HL-60/S4 treated with phorbol 12-myristate 13-acetate at 8.2 ng/mL for 4 days and 3 days (cell line): ENCODE results near the gene CFAP58.

ENCODE experiments used
- in situ Hi-C: fragments of 300-500 bp; cut with MboI; formaldehyde crosslinking; loops from 2 replicates; pipeline ENCODE4 v1.15.0; 2022; ENCODE audit warnings: low sequenced_read_pairs

Gene CFAP58

DNA sequence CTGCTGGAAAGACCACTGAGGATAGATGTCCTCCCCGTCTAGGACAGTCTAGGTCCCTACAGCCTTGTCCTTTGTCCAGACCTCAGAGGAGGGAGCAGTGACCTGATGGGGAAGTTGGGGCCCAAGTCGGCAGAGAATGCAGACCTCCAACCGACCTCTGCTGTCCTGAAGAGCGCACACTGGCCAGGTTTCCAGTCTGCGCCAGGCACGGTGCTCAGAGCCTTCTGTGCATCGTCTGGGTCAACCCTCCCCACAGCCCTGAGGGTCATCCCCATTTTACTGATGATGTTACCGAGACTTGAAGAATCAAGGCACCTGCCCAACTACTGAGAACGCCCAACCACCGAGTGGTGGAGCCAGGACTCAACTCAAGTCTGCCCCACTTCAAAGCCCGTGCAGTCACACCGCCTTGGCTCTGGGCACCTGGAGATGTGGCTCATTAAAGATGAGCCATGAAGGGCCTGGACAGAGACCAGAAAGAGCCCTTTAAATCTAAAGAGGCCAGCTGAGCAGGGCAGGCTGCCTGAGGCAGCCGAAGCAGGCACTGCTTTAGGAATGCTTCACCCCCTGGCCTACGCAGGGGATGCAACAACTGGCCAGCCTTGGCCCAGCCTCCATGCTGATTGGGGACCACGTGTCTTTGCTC is 19.8 kb upstream of the CFAP58 start:
- in situ Hi-C loops, result no loop called here

DNA sequence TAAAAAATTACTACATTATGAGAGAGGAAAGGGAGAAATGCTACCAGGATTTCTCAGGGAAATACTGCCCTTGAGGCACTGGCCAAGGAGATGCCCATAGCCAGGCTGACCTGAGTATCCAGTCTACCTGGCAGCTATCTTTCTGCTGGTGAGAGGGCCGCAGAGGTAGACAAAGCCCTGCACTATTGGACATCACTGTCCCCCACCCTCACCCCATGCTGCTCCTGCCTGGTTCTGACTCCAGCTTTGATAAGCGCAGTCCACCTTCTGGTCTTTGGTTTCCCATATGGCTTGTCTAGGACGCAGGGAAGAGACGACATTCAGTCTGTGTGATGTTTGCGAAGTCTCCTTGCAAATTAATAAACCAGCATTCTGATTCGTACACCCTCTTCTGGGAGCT is 19.1 kb upstream of the CFAP58 start:
- in situ Hi-C loops, result no loop called here

DNA sequence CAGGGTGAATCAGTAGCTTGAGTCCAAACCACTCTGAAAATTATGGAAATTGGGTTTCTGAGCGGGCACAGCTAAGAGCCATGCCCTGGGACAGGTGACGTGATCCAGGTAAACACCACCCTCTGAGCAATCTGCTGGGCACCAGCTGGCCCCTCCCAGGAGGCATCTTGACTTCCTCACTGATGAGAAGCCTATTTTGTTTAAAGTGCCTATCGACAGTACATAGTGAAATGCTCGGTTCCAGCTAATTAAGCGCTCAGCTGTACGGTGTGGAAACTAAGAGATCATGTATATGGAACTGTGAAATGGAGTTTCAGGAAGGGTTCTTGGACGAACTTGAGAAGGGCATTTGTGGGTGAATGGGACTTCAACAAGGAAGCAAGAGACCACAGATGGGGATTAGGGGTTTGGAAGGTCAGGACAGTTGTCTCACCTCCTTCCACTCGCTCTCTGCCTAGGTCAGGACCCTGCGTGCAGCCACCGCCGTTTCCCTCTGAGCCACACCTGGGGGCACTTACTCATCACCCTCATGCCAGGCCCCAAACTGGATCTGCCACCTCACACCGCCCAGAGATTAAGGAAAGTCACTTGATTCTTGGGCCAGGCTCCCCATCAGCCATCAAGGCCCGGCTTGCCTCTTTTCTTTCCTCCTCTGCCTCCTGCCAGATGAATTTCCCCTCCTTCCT is 18.5 kb upstream of the CFAP58 start:
- in situ Hi-C loops, result no loop called here

DNA sequence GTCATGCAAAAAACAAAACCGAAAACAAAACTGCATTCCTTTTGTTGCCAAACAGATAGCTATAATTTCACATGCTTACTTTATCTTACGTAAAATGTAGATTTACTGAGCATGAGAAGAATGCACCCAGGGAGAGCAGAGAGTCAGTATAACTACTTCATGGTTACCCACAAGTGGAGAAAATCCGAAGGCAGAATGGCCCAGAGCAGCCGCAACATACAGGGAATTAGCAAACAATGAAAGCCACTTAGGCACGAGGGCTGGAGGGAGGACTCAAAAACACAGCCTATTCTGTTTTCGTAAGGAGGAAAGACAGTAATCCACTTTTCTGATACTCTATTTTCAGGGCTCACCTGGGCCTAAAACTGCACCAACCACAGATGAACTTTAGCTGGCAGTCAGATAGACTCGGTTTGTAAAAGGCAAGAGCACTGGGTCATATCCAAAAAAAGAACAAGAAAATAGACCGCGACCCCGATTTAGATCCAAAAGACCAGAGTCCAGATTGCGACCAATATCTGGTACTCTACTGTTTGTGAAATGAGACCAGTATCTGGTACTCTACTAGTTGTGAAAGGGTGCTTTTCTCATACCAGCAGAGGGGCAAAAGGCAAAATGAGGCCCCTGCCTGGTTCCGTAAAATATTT is 16.7 kb upstream of the CFAP58 start:
- in situ Hi-C loops, result no loop called here

DNA sequence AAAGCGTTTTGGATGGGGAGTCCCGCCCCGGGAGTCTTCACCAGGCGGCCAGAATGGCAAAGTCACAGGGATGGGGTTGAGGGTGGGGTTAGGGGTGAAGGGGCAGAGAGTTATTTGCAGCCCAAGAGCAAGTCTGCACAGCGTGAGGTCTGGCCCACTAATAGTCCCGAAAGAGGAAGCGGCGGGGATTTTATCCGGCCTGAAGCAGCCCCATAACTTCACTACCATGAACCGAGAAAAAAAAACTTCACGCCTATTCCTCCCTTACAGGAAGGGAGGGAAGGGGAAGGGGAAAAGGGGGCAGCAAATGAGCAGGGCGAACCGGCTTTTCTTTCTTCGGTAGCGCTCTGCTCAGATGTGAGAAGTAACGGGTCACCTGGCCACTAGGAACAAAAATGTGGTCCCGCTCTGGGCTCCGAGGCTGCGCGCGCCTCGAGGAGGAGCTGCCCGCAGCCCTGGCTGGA is 16.1 kb upstream of the CFAP58 start:
- in situ Hi-C loops, result no loop called here

DNA sequence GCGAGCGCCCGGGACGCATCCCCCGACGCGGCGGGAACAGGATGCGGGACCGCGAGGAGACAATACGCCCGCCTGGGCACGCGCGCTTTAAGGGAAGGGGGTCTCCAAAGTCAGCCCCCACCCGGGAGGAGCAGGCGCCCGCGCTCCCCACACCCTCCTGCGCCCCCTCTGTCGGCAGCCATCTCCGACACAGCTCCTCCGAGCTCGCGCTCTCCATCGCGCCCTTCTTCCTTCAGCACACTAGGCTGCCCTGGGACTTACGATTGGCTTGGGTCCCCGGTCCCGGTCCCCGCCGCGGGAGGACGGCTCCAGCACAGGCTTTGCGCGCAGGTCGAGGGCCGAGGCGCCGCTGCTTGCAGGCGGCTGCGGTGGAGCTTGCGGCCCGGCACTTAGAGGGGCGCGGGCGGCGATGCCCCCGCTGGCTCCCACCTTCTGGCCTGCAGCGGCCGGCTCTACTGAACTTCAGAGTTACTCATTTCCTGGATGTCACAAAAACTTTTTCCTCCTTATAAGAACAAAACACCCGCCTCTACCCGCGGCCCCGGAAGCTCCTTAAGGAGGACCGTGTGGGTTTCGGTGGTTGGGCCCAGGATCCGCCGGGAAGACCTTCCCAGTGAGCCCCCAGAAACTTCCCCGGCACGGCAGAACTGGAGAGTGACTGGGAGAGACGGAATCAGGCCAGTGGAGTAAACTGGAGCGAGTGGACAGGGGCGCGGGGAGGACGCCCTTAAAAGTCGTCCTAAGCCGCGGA is 15.5 kb upstream of the CFAP58 start, which contains the start of gene ITPRIP:
ITPRIP (minus strand) TSS at position 481 of the 751 bp plus-strand sequence. CDS start 22,414 bp downstream, outside the sequence.
- in situ Hi-C loops, result no loop called here

DNA sequence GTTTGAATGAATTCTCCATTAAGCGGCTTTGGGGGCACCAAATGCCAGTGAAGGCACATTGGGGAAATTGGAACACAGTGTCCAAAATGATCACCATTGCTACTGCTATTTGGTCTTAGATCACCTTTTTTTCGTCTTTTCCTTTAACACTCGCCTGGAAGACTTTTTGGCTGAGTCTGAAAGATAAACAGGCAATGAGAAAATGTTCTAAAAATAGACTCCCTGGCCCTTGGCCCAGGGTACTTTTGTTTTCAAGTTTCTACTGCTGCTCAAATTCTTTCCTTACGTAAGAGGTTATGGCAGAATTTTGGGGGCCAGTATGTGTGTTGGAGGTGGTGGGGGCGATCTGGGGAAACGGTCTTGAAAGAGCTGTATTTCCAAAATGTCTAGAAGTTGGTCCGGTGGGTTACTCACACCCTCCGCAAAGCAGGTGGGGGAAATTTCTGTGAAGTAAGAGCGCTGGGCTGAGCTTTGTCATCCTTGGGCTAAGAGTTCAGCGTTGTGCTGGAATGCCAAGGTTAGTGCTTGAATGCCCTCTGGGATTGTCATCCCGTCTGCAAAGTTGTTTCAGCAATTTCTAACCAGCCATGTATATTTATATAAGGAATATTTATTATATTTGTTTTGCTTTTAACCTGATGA is 14.0 kb upstream of the CFAP58 start:
- in situ Hi-C loops, result loop anchor here (10.0 kb wide), 1 partner anchor 45 kb away; no protein-coding TSS in a partner anchor

DNA sequence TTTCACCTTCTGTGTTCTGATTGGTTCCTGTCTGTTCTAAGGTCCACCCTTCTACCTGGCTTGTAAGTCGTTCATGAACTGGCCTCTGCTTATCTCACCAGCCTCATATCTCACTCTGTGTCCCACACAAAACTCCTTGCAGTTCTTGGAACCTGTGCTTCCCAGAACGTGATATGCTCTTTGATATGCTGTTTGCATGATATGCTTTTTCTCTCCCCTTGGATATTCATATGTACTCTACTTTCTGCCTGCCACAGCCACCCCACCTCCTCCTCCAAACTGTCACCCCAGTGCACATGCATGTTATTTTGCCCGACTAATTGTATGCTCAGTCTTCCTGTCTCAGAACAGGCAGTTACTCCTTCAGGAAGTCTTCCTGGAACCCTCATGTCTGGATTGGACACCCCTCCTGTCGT is 13.5 kb upstream of the CFAP58 start:
- in situ Hi-C loops, result loop anchor here (10.0 kb wide), 1 partner anchor 45 kb away; no protein-coding TSS in a partner anchor

DNA sequence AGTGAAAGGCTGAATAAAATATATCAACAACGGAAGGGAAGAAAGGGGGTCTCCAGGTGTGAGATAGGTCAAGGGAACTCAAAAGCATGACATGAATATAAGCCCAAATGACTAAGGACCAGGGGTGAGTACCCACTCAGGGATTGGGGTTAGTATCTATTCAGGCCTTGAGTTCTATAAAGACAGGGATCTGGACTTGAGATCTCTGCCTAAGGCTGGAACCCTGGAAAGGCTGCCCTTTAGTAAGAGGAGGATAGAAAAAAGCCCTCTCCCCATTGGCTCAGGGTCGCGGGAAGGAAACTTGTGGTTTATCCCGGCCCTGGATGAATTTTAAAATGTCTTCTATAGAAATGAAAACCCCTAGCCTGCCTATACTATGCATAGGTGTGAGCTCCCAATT is 13.0 kb upstream of the CFAP58 start:
- in situ Hi-C loops, result loop anchor here (10.0 kb wide), 1 partner anchor 46 kb away; no protein-coding TSS in a partner anchor

DNA sequence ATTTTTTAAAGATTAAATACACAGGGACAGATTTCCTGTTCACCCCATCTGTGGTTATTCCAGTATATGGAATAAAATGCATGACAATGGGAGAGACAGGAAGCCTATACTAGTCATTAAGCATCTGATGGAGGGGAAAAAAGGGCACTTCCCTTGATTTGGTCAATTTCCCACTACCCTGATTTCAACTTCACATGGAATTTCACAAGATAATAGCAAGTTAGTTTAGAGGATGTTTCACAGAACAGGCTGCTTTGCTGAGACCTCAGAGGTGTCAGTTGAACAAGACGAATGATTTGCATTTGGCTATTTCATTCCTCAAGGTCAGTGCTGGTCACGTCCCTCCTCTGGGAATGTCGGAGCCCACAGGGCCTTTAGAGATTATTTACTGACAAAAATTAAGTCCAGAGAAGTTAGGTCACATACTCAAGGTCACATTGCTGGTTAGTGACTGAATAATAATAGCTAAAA is 10.7 kb upstream of the CFAP58 start:
- in situ Hi-C loops, result loop anchor here (10.0 kb wide), 1 partner anchor 48 kb away; no protein-coding TSS in a partner anchor

DNA sequence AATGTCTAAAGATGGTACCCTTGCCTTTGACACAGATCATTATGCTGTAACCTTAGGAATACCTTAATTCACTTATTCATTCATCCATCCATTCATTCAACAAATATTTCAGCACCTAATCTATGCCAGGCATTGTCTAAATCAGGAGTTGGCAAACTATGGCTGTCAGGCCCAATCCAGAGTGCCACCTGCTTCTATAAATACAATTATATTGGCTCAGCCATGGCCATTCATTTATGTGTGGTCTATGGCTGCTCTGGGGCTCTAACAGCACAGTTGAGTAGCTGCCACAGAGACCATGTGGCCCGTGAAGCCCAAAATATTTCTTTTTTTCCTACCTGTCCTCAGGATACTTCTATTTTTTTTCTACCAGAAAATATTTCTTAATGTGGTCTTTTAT is 9.4 kb upstream of the CFAP58 start:
- in situ Hi-C loops, result loop anchor here (10.0 kb wide), 1 partner anchor 49 kb away; no protein-coding TSS in a partner anchor

DNA sequence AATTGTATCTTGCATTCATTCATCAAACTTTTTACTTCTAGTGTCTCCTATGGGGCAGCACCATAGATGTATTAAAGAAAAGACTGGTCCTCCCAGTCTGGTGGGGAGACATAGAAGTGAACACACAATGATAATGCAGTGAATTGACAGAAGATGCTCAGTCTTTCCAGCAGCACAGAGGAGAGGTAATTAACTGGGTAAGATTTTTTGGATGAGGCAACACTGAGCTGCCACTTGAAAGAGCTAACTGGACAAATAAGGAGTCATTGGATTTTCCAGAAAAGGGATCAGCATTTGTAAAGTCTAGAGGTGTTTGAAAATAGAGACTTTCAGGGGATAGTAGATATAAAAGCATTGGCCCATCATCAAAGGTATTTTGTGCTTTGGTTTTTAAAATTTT is 8.1 kb upstream of the CFAP58 start:
- in situ Hi-C loops, result loop anchor here (10.0 kb wide), 1 partner anchor 51 kb away; no protein-coding TSS in a partner anchor

DNA sequence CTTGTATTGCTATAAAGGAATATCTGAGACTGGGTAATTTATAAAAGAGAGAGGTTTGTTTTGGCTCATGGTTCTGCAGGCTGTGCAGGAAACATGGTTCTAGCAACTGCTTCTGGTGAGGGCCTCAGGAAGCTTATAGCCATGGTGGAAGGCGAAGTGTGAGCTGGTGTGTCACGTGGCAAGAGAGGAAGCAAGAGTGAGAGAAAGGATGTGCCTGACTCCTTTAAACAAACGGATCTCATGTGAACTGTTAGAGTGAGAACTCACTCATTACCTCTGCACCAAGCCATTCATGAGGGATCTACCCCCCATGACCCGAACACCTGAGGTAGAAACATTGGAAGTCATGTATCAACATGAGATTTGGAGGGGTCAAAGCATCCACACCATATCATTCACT is 7.7 kb upstream of the CFAP58 start:
- in situ Hi-C loops, result loop anchor here (10.0 kb wide), 1 partner anchor 51 kb away; no protein-coding TSS in a partner anchor

DNA sequence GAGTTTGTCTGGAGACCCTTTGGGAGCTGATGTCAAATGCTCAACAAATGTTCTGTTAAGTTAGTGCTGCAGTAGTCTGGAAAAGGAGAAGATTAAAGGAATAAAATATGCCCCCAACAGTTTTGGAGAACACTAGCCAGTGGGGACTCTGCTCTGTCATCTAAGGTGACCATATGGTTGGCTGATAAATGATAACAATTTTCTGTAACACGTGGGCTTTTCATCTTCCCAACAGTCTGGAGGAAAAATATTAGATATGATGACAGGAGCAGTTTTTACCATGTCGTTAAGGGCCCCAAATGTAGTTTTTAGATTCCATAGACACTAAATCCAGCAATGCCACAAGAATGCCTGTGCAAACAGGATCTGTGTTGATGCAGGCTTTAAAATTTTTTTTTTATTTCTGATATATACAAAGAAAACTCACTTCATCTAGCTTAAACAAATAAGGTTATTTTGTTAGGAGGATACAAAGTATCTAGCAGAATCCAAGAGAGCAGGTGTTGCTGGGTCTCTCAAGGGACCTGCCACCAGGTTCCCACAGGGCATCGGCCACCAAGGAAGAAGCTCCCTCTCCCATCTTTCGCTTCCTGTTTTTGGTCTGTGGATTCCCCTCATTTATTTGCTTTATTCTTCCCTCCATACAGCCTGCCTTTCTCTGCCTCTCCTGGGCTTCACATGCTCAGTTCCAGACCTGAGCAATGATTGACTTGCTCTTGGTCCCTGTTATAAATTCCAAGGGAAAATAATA is 6.2 kb upstream of the CFAP58 start:
- in situ Hi-C loops, result loop anchor here (10.0 kb wide), 1 partner anchor 53 kb away; no protein-coding TSS in a partner anchor

DNA sequence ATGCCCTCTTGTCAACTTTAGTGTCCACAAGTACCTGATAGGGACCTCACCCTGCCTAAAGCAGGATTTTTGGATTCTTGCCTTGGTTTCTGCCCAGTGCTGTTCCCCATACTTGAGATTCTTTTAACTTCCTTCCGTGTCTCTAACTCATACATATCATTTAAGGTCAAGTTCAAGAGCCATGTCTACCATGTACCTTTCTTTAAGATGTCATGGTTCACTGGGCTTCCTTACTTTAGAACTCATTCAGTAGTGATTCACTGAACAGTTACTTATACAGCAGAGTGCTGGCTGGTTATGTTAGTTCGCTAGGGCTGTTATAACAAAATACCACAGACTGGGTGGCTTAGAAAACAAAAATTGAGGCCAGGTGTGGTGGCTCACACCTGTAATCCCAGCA is 5.0 kb upstream of the CFAP58 start:
- in situ Hi-C loops, result loop anchor here (10.0 kb wide), 1 partner anchor 54 kb away; no protein-coding TSS in a partner anchor

DNA sequence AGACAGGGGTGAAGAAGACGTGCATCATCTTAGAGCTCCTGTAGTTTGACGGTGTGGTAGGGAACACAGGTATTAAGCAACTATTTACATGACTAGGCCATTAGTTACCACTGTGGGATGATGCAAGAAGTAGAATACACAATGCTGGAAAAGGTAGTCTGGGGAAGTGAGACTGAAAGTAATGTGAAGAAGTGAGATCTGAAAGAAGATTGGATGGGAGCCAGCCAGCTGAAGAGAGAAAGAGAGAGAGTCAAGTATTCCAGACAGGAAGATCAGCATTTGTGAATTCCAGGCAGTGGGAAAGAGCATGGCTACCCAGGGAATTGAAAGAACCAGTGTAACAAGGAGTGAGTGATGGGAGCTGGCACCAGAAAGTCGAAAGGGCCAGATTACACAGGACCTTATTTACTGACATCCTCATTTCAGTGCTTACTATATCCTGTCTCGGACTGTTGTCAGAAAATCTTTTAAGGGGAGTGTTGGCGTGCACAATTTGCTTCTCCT is 4.0 kb upstream of the CFAP58 start:
- in situ Hi-C loops, result loop anchor here (10.0 kb wide), 1 partner anchor 55 kb away; no protein-coding TSS in a partner anchor

DNA sequence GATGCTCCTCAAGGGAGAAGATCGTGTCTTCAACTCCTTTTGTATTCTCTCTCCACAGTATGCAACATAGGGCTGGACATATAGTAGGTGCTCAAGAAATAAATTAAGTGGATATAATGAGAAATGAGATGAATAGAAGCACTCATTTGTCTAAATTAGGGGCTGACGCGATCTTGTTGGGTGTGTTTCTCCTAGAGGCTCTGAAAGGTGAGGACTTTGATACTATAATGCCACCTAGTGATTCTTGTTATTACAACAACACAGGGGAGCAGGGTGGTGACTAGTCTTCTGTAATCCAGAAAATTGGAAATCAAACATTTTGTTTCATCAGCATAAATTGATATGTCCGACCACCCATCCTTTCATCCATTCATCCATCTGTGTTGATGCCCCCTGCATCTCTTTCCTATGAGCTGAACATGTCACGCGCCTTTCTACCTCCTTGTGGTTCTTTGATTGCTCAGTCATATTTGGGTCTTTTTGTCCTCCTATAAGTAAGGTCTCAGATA is 3.5 kb upstream of the CFAP58 start:
- in situ Hi-C loops, result no loop called here

DNA sequence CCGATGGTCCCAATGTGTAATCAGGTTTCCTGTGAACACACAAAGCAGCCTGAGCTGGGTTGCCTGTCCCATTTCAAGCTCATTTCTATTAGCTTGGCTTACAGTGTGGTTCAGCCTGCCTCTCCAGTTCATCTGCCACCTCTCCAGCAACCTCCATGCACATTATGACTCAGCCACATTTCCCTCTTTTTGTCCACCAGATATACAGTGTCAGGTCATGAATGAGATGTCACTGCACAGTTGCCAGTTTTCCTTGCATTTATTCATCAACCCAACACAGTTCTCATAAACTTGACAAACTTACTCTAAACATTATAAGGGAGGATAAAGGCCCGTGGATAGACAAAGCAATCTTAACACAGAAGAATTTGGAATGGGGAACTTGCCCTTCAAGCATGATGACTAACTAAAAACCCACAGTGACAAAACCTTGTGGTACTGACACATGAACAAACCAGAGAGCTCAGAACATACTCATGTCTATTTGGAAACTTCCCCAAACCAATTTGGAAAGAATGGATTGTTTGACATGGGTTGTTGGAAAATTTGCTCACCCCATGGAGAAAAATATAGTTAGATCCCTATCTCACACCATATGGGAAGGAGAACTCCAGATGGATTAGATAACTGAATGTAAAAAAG is 2.5 kb upstream of the CFAP58 start:
- in situ Hi-C loops, result no loop called here
